ENCODE measurements around the gene MAN1B1.

Gene MAN1B1

GRCh38 chr9:137136261-137136880 is 49.6 kb downstream of the MAN1B1 start:
- no peak overlapping the region for H3K4me3 ChIP-seq (replicated peaks; ENCODE audit: low read depth, low read length)
- no peak for DNase-seq (ENCODE audit: extremely low read depth, low read depth)
- no peak for TF ChIP-seq CTCF (IDR thresholded peaks at IDR 0.05; ENCODE audit: low read depth, low read length, missing control alignments)

GRCh38 chr9:137136881-137137607 is 50.3 kb downstream of the MAN1B1 start:
- TF ChIP-seq CTCF (IDR thresholded peaks at IDR 0.05; ENCODE audit: low read depth, low read length, missing control alignments), result no peak
- DNase-seq (ENCODE audit: extremely low read depth, low read depth), result no peak
- no peak overlapping the region for H3K4me3 ChIP-seq (replicated peaks; ENCODE audit: low read depth, low read length)

GRCh38 chr9:137138058-137138721 is 51.4 kb downstream of the MAN1B1 start:
- DNase-seq (ENCODE audit: extremely low read depth, low read depth), result no peak
- no peak overlapping the region for H3K4me3 ChIP-seq (replicated peaks; ENCODE audit: low read depth, low read length)
- no peak for TF ChIP-seq CTCF (IDR thresholded peaks at IDR 0.05; ENCODE audit: low read depth, low read length, missing control alignments)

- no peak for DNase-seq (ENCODE audit: extremely low read depth, low read depth)
- TF ChIP-seq CTCF (IDR thresholded peaks at IDR 0.05; ENCODE audit: low read depth, low read length, missing control alignments), result no peak
- H3K4me3 ChIP-seq (replicated peaks; ENCODE audit: low read depth, low read length), result no peak within 1 kb of the TSS
Measured at GRCh38 chr9:137138722-137139467, 52.1 kb downstream of the MAN1B1 start, which contains the start of gene GRIN1. Gene GRIN1 (plus strand): TSS chr9:137139154. CDS start chr9:137139487, 333 bp downstream.

- DNase-seq (ENCODE audit: extremely low read depth, low read depth), result no peak
- TF ChIP-seq CTCF (IDR thresholded peaks at IDR 0.05; ENCODE audit: low read depth, low read length, missing control alignments), result no peak
- H3K4me3 ChIP-seq (replicated peaks; ENCODE audit: low read depth, low read length), result no peak overlapping the region
Measured at GRCh38 chr9:137139468-137140150, 52.8 kb downstream of the MAN1B1 start.

Data from HFF-Myc (cell line).